HG02571 (cell line): ENCODE measurements around the gene CDH26.

Experiments used
- ATAC-seq: cut with Tn5 transposase; IDR thresholded peaks from one replicate; pipeline ENCODE4 v1.9.1; 2021; ENCODE audit warnings: mild to moderate bottlenecking, moderate library complexity; ENCODE audit not compliant: unreplicated experiment

Gene CDH26

DNA sequence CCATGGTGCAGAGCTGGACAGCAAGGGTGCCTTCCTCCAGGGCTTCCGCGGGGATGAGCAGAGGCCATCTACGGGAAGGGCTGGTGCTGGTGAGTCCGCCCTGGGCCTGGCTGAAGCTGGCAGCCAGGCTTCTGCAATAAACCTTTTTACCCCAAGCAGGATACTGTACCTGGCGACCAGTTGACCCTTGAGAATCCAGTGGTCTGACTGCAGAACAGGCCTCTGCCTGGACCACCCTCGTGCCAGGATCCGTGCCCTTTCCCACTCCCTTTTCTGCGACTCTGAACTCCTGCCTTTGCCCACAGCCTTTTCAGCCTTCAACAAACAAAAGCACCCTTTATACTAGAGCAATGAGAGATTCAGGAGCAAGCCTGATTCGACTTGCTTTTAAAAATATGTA lies 18.9 kb downstream of the CDH26 start:
- no peak for ATAC-seq

DNA sequence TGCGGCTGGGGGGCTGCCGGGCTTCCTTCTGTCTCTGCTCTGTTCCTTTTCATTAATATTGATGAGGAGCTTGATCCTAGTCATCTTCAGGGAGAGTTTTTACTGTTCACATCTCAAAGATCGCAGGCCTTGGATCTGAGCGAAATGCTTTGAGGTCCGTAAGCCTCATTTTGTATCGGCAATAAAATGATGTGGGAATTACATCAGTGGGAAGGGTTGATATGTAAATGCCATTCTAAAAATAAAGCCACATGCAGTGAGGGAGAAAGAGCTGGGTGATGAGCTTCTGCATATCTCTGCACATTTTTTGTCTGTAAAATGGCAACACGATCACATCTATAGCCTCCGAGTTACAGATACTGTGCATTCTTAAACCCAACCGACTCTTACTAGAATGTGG lies 24.9 kb downstream of the CDH26 start:
- ATAC-seq = no peak

DNA sequence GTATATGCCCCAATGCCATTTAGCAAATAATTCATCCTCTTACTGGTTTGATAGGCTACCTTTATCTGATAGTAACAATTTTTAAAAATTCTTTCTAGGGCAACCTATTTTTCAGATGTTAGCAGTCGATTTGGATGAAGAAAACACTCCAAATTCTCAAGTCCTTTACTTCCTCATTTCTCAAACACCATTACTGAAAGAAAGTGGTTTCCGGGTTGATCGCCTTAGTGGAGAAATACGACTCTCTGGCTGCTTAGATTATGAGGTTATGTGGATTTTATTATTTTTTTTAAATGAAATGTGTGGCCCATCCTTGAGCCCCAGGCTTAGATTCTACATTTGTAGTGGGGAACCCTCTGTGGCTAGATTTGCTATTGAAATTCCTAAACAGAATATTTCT lies 26.3 kb downstream of the CDH26 start:
- ATAC-seq = no peak

- no peak for ATAC-seq
These were observed 26.9 kb downstream of the CDH26 start for GRCh38 chr20:59985164-59985563.

DNA sequence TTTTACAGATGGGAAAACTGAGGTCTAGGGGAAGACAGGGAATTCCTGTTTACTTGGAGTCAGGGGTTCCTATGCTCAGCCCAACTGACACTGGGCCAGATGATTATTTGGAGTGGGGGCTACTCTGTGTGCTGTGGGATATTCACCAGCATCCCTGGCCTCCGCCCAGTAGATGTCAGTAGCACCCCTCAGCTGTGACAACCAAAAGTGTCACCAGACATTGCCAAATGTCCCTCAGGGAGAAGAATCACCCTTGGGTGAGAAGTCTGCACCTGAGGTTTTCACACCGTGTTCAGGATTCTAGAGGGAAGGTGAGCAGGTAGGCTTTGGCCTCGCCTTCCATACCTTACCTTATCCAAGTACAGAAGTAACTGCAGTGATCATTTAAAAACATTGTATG lies 27.6 kb downstream of the CDH26 start:
- ATAC-seq = no peak

DNA sequence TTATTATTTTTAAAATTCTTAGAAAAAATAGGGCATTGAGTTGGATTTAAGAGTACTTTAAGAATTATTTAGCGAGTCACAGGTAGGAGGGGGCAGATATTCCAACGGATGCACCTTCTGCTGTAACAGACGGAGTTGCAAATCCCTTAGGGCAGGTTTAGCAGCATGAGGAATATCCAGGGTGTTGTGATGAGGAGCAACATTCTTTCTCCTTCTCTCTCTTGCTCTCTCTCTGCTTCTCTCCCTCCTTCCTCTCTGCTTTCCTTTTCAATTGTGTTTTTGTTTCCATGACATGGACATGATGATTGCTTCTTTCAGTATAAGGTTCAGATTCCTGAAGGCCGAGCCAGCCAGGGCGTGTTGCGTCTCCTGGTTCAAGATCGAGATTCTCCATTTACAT lies 28.9 kb downstream of the CDH26 start:
- no peak for ATAC-seq

GRCh38 chr20:59988141-59988540 lies 29.9 kb downstream of the CDH26 start:
- ATAC-seq = no peak

GRCh38 chr20:59992526-59993084 lies 34.4 kb downstream of the CDH26 start:
- ATAC-seq = no peak

DNA sequence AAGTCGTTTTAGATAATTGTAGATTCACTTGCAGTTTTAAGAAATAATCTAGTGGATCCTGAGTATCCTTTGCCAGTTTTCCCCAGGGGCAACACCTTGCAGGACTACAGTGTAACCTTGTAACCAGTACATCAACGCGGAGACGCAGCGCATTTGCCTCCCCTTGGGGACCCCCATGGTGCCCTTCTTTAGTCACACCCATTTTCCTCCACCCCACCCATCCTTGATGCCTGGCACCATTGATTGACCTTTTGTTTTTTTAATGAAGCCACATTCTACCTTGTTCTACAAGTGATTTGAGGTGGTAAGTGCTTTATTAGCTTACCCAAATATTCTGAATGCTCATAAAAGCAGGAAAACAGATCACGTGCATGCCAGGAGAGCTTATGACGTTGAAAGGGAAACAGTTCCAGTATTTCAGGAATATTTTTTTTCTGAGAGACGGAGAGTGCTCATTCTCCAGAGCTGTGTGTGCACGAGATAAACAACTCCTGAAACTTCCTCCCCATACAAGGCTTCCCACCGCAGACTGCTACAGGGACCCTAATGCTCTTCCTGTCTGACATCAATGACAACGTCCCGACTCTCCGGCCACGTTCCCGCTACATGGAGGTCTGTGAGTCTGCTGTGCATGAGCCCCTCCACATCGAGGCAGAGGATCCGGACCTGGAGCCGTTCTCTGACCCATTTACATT lies 35.7 kb downstream of the CDH26 start:
- ATAC-seq = no peak

GRCh38 chr20:59994697-59995122 lies 36.5 kb downstream of the CDH26 start:
- no peak for ATAC-seq

- ATAC-seq = no peak
These were observed 37.9 kb downstream of the CDH26 start for GRCh38 chr20:59996108-59996507.

DNA sequence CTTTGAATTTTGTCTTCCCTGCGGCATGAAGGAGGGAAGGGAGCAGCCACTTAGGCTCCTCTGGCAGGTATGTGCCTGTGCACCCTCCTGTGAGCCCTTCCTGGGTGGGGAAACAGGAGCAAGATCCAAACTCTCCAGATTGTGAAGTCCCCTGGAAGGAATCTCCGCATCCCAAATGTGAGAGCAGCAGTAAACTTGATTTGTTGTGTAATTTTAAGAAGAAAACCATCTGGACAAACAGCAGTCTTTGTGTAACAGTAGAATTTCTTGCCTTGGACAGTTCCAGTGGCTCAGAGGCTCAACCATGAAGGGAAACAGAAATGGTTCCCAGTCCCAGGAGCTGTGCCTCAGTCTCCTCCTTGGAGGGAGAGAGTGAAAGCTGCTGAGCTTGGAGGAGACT lies 39.7 kb downstream of the CDH26 start:
- no peak for ATAC-seq

DNA sequence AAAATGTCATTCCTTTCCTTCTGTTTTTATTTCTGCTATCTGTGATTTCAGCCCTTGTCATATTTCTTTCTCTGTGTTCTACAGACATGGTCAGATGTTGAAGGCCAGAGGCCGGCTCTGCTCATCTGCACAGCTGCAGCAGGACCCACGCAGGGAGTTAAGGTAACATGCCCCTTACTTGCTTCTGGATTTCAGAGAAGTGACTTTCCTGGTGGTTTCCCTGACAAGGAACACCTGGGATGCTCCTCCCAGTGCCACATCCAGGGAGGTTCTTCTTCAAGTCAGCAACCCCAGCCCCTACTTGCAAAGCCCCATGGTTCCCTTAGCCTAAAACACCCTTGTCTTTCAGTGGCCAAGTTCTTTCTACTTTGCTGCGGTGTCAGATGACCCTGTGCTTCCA lies 41.3 kb downstream of the CDH26 start:
- ATAC-seq = no peak

GRCh38 chr20:60000271-60001042 lies 42.2 kb downstream of the CDH26 start:
- ATAC-seq = no peak

- no peak for ATAC-seq
These were observed 42.9 kb downstream of the CDH26 start for GRCh38 chr20:60001108-60001507.

DNA sequence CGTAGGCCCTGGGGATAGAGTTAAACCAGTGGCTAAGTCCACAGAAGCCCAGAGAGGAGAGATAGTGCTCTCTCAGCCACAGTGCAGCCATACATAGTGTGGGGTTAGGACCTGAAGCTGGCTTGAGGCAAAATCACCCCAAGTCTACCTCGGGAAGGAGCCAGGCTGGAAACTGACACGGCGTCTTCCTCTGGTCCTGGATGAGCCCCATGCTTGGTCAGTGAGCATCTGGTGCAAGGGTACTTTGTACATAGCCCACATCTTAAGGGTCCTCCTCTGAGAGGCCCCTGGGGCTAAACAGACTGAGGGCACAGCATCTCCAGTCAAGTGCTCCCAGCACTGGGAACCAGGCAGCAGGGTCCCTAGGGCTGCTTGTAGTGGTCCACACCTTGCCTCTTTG lies 45.6 kb downstream of the CDH26 start:
- no peak for ATAC-seq

- no peak for ATAC-seq
These were observed 48.0 kb downstream of the CDH26 start for GRCh38 chr20:60006261-60006660.

- ATAC-seq = no peak
These were observed 49.2 kb downstream of the CDH26 start for GRCh38 chr20:60007464-60007863.

DNA sequence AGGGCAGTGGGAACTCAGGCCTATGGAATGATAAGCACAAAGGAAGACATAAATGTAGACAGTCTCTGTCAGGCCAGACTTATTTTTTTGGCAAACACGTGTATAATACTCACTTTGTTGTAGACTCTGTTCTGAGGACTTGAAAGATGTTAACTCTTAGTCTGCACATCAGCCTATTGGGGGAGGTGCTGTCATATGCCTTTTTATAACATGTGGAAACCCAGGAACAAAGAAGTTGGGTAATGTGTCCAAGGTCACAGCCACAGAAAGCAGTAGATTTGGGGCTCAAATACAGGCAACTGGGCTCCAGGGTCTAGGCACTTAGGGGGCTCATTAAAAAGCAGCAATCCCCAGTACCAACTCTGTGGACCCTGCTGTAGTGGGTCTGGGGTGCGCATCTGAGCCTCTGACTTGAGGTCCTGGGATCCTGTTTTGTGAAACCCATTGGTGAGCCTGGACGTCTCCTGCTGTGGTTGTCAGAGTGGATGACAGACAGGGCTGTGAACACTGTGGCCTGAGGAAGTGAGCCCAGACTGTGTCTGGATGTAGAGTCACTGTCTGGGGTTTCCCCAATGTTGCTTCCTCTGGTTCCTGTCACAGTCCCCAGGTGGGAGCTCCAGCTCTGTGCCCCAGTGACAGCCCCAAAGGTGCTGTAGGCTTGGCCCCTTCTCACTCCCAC lies 50.0 kb downstream of the CDH26 start:
- ATAC-seq = no peak

- ATAC-seq = no peak
These were observed 51.1 kb downstream of the CDH26 start for GRCh38 chr20:60009318-60009717.

DNA sequence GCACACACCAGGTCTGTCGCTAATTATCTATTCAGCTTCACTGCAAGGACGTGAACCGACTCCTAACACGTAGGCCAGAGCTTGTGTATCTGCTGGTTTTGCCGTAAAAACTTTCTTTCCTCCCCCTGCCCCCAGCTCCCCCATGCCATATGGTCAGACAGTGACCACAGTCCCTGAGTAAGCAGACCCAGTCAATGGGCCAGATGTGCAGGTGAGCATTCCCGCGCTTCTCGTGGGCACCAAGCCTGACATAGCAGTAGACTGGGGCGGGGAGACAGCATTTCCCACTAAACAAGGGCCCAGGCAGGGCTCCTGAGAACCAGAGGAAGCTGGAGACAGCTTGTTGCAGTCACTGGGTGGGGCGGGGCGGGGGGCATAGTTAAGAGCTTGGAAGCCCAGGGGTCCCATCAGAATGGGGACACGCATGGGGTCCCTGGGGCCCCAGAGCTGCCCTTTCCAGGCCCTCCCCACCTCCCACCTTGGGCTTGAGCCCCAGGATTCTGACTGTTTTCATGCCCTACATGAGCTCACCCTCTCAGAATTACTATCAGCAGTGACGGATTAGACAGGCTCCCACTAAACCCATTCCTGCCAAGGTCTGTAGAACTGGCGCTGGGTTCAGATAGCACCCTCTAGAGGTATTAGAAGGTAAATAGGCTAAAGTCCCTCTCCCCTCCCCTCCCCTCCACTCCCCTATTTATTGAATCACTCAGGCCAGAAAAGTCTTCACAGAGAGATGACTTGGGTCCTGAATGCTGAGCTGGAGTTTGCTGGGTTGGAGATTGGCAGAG lies 51.8 kb downstream of the CDH26 start:
- no peak for ATAC-seq
